Peyer's patch (tissue), 4 donors: Measurements from ENCODE around the gene ATP11A. TPM values are rescaled to one million over a fixed set of nuclear protein-coding genes. Genes with fewer than 3 reads are reported as not detected.

Experiments
- DNase-seq, 3 donors: peaks; one replicate each; pipeline ENCODE4 v3.0.0-alpha.2; 2017 to 2019
- H3K27ac ChIP-seq, 4 donors: fragments of 200-600 bp; sonication (generic); one replicate each; pipeline ENCODE4 v1.5.1; 2016 to 2019
- H3K27me3 ChIP-seq, 2 donors: fragments of 200-600 bp; sonication (generic); one replicate each; pipeline ENCODE4 v1.5.1; 2019
- H3K36me3 ChIP-seq, 3 donors: fragments of 200-600 bp; sonication (generic); one replicate each; pipeline ENCODE4 v1.5.1; 2016 to 2019
- H3K4me1 ChIP-seq, 4 donors: fragments of 200-600 bp; sonication (generic); one replicate each; pipeline ENCODE4 v1.5.1; 2016 to 2019
- H3K4me3 ChIP-seq, 4 donors: fragments of 200-600 bp; sonication (generic); 1 replicate in 3 of 4; 2 replicates in 1 of 4; pipeline ENCODE4 v1.5.1; 2016 to 2019; ENCODE audit warnings: mild to moderate bottlenecking in 1 of 4
- H3K9me3 ChIP-seq, 4 donors: fragments of 200-600 bp; sonication (generic); one replicate each; pipeline ENCODE4 v1.5.1; 2016 to 2019; ENCODE audit warnings: mild to moderate bottlenecking in 1 of 4
- CTCF ChIP-seq, 6 experiments: fragments of 450-650 bp in 4 of 6; fragments of 200-600 bp in 2 of 6; sonication (generic) in 1 of 6; IDR thresholded peaks; one replicate each; pipeline ENCODE4 v1.5.1; 2017 to 2019; ENCODE audit warnings: antibody characterized with exemption in 6 of 6, mild to moderate bottlenecking in 3 of 6, moderate library complexity in 1 of 6
- POLR2A ChIP-seq, 2 donors: fragments of 450-650 bp; IDR thresholded peaks; one replicate each; pipeline ENCODE4 v1.5.1; 2017; ENCODE audit warnings: antibody characterized with exemption in 2 of 2, mild to moderate bottlenecking in 2 of 2, moderate library complexity in 2 of 2
- total RNA-seq, 4 donors: library from RNA; depleted of rRNA; stranded (reverse); fragments of >200 nt; gene quantifications; one replicate each; pipeline ENCODE4 v1.1.0, GENCODE V29; 2016

Gene ATP11A
- total RNA-seq, 4 donors from 2014 or later, result 33.1 to 64.2 (median 53.7) TPM

GRCh38 chr13:112873851-112874750 lies 184.3 kb downstream of the ATP11A start:
- peak; percentile 78 to 91 (median 82) for DNase-seq
- no peaks in the 10 kb centered on the region for H3K27me3 ChIP-seq
- peak overlapping the region in 2 of 4 donors; percentile 4 to 34 for H3K4me3 ChIP-seq
- TF ChIP-seq POLR2A (IDR thresholded peaks at IDR 0.05) (no peak), CTCF (IDR thresholded peaks at IDR 0.05) (peak; percentile 72 to 83 (median 80))
- H3K4me1 ChIP-seq, result no peaks in the 10 kb centered on the region
- no peaks in the 10 kb centered on the region for H3K9me3 ChIP-seq
- peaks cover 0 to 26% (median 0%) of the 10 kb centered on the region in 3 donors for H3K36me3 ChIP-seq
- peak overlapping the region in 1 of 4 donors; percentile 73 for H3K27ac ChIP-seq

GRCh38 chr13:112874751-112875300 lies 185.0 kb downstream of the ATP11A start:
- Histone ChIP-seq H3K9me3 (no peaks in the 10 kb centered on the region), H3K4me3 (no peak overlapping the region), H3K27ac (peak overlapping the region in 1 of 4 donors; percentile 73), H3K4me1 (no peaks in the 10 kb centered on the region), H3K27me3 (no peaks in the 10 kb centered on the region), H3K36me3 (peaks cover 0 to 22% (median 0%) of the 10 kb centered on the region in 3 donors)
- DNase-seq, result peak in 2 of 3 donors; percentile 38 to 44
- TF ChIP-seq CTCF (IDR thresholded peaks at IDR 0.05), result no peak
- TF ChIP-seq POLR2A (IDR thresholded peaks at IDR 0.05), result no peak

GRCh38 chr13:112875627-112876026 lies 185.8 kb downstream of the ATP11A start:
- H3K9me3 ChIP-seq, result no peaks in the 10 kb centered on the region
- TF ChIP-seq CTCF (IDR thresholded peaks at IDR 0.05) (no peak), POLR2A (IDR thresholded peaks at IDR 0.05) (no peak)
- H3K36me3 ChIP-seq, result peaks cover 0 to 24% (median 0%) of the 10 kb centered on the region in 3 donors
- DNase-seq, result peak in 1 of 3 donors; percentile 44
- H3K27me3 ChIP-seq, result no peaks in the 10 kb centered on the region
- no peak overlapping the region for H3K27ac ChIP-seq
- no peaks in the 10 kb centered on the region for H3K4me1 ChIP-seq
- H3K4me3 ChIP-seq, result no peak overlapping the region

GRCh38 chr13:112876305-112877000 lies 186.6 kb downstream of the ATP11A start:
- Histone ChIP-seq H3K36me3 (peaks cover 0 to 24% (median 0%) of the 10 kb centered on the region in 3 donors), H3K4me1 (no peaks in the 10 kb centered on the region), H3K27ac (no peak overlapping the region), H3K27me3 (no peaks in the 10 kb centered on the region), H3K4me3 (no peak overlapping the region), H3K9me3 (no peaks in the 10 kb centered on the region)
- TF ChIP-seq POLR2A (IDR thresholded peaks at IDR 0.05) (no peak), CTCF (IDR thresholded peaks at IDR 0.05) (no peak)
- peak in 1 of 3 donors; percentile 37 for DNase-seq

- Histone ChIP-seq H3K4me3 (no peak overlapping the region), H3K36me3 (peaks cover 0 to 30% (median 0%) of the 10 kb centered on the region in 3 donors), H3K4me1 (no peaks in the 10 kb centered on the region), H3K27me3 (no peaks in the 10 kb centered on the region), H3K9me3 (no peaks in the 10 kb centered on the region), H3K27ac (no peak overlapping the region)
- peak in 1 of 3 donors; percentile 25 for DNase-seq
- no peak for TF ChIP-seq CTCF (IDR thresholded peaks at IDR 0.05)
Measured at GRCh38 chr13:112877066-112877465, 187.2 kb downstream of the ATP11A start.
